ENCODE data around the gene KDM2B.

The KDM2B gene

GRCh38 chr12:121574025-121574424 is 6.8 kb downstream of the KDM2B start:
- peaks cover 48% of the 10 kb centered on the region for H3K36me3 ChIP-seq (ENCODE audit: insufficient read depth, low read length)
- DNase-seq (ENCODE audit: low read depth, low spot score), result no peak
- H3K27ac ChIP-seq, result no peak overlapping the region
- H3K4me3 ChIP-seq, result no peak overlapping the region
- no peak for TF ChIP-seq FOXP2 (optimal IDR thresholded peaks at IDR 0.05; ENCODE audit: control extremely low read depth, extremely low read length, insufficient read depth)
- no peak for TF ChIP-seq EZH2 (IDR thresholded peaks at IDR 0.05)
- TF ChIP-seq POLR2AphosphoS5 (IDR thresholded peaks at IDR 0.05; ENCODE audit: borderline replicate concordance, low read depth, low read length), result no peak
- no peak overlapping the region for H3K9ac ChIP-seq (ENCODE audit: insufficient read length)
- no peaks in the 10 kb centered on the region for H3K9me3 ChIP-seq (ENCODE audit: low read depth, low read length)

- Histone ChIP-seq H3K4me3 (no peak overlapping the region), H3K36me3 (ENCODE audit: insufficient read depth, low read length) (peaks cover 48% of the 10 kb centered on the region), H3K27ac (no peak overlapping the region), H3K9me3 (ENCODE audit: low read depth, low read length) (no peaks in the 10 kb centered on the region), H3K9ac (ENCODE audit: insufficient read length) (no peak overlapping the region)
- no peak for DNase-seq (ENCODE audit: low read depth, low spot score)
- TF ChIP-seq FOXP2 (optimal IDR thresholded peaks at IDR 0.05; ENCODE audit: control extremely low read depth, extremely low read length, insufficient read depth) (no peak), POLR2AphosphoS5 (IDR thresholded peaks at IDR 0.05; ENCODE audit: borderline replicate concordance, low read depth, low read length) (no peak), EZH2 (IDR thresholded peaks at IDR 0.05) (no peak)
Observed at GRCh38 chr12:121571920-121572319, 8.9 kb downstream of the KDM2B start.

GRCh38 chr12:121570467-121571283 is 10.1 kb downstream of the KDM2B start:
- Histone ChIP-seq H3K9ac (ENCODE audit: insufficient read length) (no peak overlapping the region), H3K27ac (no peak overlapping the region), H3K4me3 (no peak overlapping the region), H3K9me3 (ENCODE audit: low read depth, low read length) (no peaks in the 10 kb centered on the region), H3K36me3 (ENCODE audit: insufficient read depth, low read length) (peaks cover 47% of the 10 kb centered on the region)
- TF ChIP-seq FOXP2 (optimal IDR thresholded peaks at IDR 0.05; ENCODE audit: control extremely low read depth, extremely low read length, insufficient read depth) (no peak), POLR2AphosphoS5 (IDR thresholded peaks at IDR 0.05; ENCODE audit: borderline replicate concordance, low read depth, low read length) (no peak), EZH2 (IDR thresholded peaks at IDR 0.05) (no peak)
- no peak for DNase-seq (ENCODE audit: low read depth, low spot score)

- no peak for TF ChIP-seq FOXP2 (optimal IDR thresholded peaks at IDR 0.05; ENCODE audit: control extremely low read depth, extremely low read length, insufficient read depth)
- TF ChIP-seq POLR2AphosphoS5 (IDR thresholded peaks at IDR 0.05; ENCODE audit: borderline replicate concordance, low read depth, low read length), result no peak
- no peak for TF ChIP-seq EZH2 (IDR thresholded peaks at IDR 0.05)
- H3K36me3 ChIP-seq (ENCODE audit: insufficient read depth, low read length), result peaks cover 32% of the 10 kb centered on the region
- DNase-seq (ENCODE audit: low read depth, low spot score), result no peak
- H3K4me3 ChIP-seq, result no peak overlapping the region
- no peak overlapping the region for H3K27ac ChIP-seq
- no peaks in the 10 kb centered on the region for H3K9me3 ChIP-seq (ENCODE audit: low read depth, low read length)
- no peak overlapping the region for H3K9ac ChIP-seq (ENCODE audit: insufficient read length)
Observed at GRCh38 chr12:121568971-121569751, 11.7 kb downstream of the KDM2B start.

- Histone ChIP-seq H3K36me3 (ENCODE audit: insufficient read depth, low read length) (peaks cover 27% of the 10 kb centered on the region), H3K9ac (ENCODE audit: insufficient read length) (no peak overlapping the region), H3K4me3 (no peak overlapping the region), H3K9me3 (ENCODE audit: low read depth, low read length) (no peaks in the 10 kb centered on the region), H3K27ac (no peak overlapping the region)
- TF ChIP-seq POLR2AphosphoS5 (IDR thresholded peaks at IDR 0.05; ENCODE audit: borderline replicate concordance, low read depth, low read length), result no peak
- TF ChIP-seq FOXP2 (optimal IDR thresholded peaks at IDR 0.05; ENCODE audit: control extremely low read depth, extremely low read length, insufficient read depth), result no peak
- no peak for TF ChIP-seq EZH2 (IDR thresholded peaks at IDR 0.05)
- no peak for DNase-seq (ENCODE audit: low read depth, low spot score)
Observed at GRCh38 chr12:121568518-121568917, 12.3 kb downstream of the KDM2B start.

- Histone ChIP-seq H3K36me3 (ENCODE audit: insufficient read depth, low read length) (peaks cover 4% of the 10 kb centered on the region; the same call in 1 of the 2 replicates), H3K4me3 (no peak overlapping the region), H3K9me3 (ENCODE audit: low read depth, low read length) (no peaks in the 10 kb centered on the region), H3K9ac (ENCODE audit: insufficient read length) (no peak overlapping the region), H3K27ac (0 out of 2 replicates have a peak overlapping the region, but pooled peaks have one; percentile 36)
- TF ChIP-seq FOXP2 (optimal IDR thresholded peaks at IDR 0.05; ENCODE audit: control extremely low read depth, extremely low read length, insufficient read depth), result no peak
- no peak for TF ChIP-seq EZH2 (IDR thresholded peaks at IDR 0.05)
- TF ChIP-seq POLR2AphosphoS5 (IDR thresholded peaks at IDR 0.05; ENCODE audit: borderline replicate concordance, low read depth, low read length), result no peak
- no peak for DNase-seq (ENCODE audit: low read depth, low spot score)
Observed at GRCh38 chr12:121565076-121565475, 15.7 kb downstream of the KDM2B start.

GRCh38 chr12:121562488-121562887 is 18.3 kb downstream of the KDM2B start:
- Histone ChIP-seq H3K36me3 (ENCODE audit: insufficient read depth, low read length) (peaks cover 4% of the 10 kb centered on the region; the same call in 1 of the 2 replicates), H3K4me3 (no peak overlapping the region), H3K9ac (ENCODE audit: insufficient read length) (no peak overlapping the region), H3K9me3 (ENCODE audit: low read depth, low read length) (no peaks in the 10 kb centered on the region), H3K27ac (no peak overlapping the region)
- TF ChIP-seq POLR2AphosphoS5 (IDR thresholded peaks at IDR 0.05; ENCODE audit: borderline replicate concordance, low read depth, low read length) (no peak), FOXP2 (optimal IDR thresholded peaks at IDR 0.05; ENCODE audit: control extremely low read depth, extremely low read length, insufficient read depth) (no peak), EZH2 (IDR thresholded peaks at IDR 0.05) (no peak)
- no peak for DNase-seq (ENCODE audit: low read depth, low spot score)

GRCh38 chr12:121561009-121561395 is 19.8 kb downstream of the KDM2B start:
- H3K36me3 ChIP-seq (ENCODE audit: insufficient read depth, low read length), result peaks cover 2% of the 10 kb centered on the region; the same call in 1 of the 2 replicates
- DNase-seq (ENCODE audit: low read depth, low spot score), result no peak
- no peak overlapping the region for H3K27ac ChIP-seq
- no peak overlapping the region for H3K4me3 ChIP-seq
- no peak overlapping the region for H3K9ac ChIP-seq (ENCODE audit: insufficient read length)
- no peak for TF ChIP-seq EZH2 (IDR thresholded peaks at IDR 0.05)
- no peak for TF ChIP-seq FOXP2 (optimal IDR thresholded peaks at IDR 0.05; ENCODE audit: control extremely low read depth, extremely low read length, insufficient read depth)
- TF ChIP-seq POLR2AphosphoS5 (IDR thresholded peaks at IDR 0.05; ENCODE audit: borderline replicate concordance, low read depth, low read length), result no peak
- no peaks in the 10 kb centered on the region for H3K9me3 ChIP-seq (ENCODE audit: low read depth, low read length)

Data from SK-N-MC (cell line).